Nephron (organoid): Measurements from ENCODE around the gene PLAC1.

Experiments
- H3K27ac Mint-ChIP-seq, 3 experiments: 2 replicates each; pipeline ENCODE4 v1.8.0; 2020; ENCODE audit warnings: mixed read lengths in 3 of 3, mild to moderate bottlenecking in 2 of 3, moderate library complexity in 1 of 3
- H3K27me3 Mint-ChIP-seq: 2 replicates; pipeline ENCODE4 v1.8.0; 2021; ENCODE audit warnings: low read depth, mild to moderate bottlenecking, moderate library complexity, mixed read lengths
- H3K36me3 Mint-ChIP-seq: 2 replicates; pipeline ENCODE4 v1.8.0; 2020; ENCODE audit warnings: low read depth, mixed read lengths
- H3K4me1 Mint-ChIP-seq: 2 replicates; pipeline ENCODE4 v1.8.0; 2020; ENCODE audit warnings: mixed read lengths
- H3K4me3 Mint-ChIP-seq, 3 experiments: 2 replicates each; pipeline ENCODE4 v1.8.0; 2020; ENCODE audit warnings: mild to moderate bottlenecking in 3 of 3, mixed read lengths in 3 of 3, moderate library complexity in 2 of 3
- H3K9me3 Mint-ChIP-seq: 2 replicates; pipeline ENCODE4 v1.8.0; 2020; ENCODE audit warnings: mixed read lengths
- TF ChIP-seq, protein P1 (sequence below), 3 experiments: fragments of 200-600 bp; sonication (generic); IDR thresholded peaks; one replicate each; pipeline ENCODE4 v1.5.0; 2021; ENCODE audit warnings: antibody characterized with exemption in 3 of 3; ENCODE audit not compliant: unreplicated experiment in 3 of 3

Gene PLAC1

DNA sequence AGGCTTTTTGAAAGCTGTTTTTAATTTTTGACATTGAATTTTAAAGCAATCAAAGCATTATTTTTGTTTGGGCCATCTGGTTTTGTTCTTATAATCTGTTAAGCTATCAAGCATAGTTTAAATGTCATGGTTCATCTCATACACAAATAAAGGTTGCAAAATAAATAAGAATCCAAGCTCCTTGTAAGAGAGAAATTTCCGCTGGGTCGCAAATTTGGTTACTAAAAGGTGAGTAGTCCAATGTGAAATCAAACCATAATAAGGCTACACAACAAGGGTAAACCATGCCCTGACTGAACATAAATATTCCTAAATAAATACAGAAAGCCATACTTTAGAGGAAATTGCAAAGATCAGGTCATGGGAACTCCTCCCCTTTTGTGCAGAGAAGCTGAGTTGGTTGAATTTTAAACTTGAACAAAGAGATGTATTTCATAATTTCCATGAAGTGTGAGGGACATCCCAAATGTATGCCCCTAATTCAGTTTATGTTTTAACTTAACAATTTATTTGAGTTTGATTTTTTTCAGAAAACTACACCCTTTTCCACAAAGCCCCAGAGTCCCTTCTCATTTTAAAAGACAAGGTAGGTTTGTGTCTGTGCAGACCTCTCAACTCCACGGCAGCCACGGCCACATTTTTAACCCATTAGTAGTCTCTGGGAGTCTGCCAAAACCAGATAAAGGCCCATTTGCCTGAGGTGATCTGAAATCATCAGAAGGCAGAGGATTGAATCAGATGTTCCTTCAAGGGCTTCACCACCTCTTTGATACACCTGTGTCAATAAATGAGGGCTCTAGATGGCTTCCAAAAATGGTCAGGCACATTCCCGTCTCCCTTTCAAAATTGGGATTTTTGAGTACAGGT lies 85.2 kb downstream of the PLAC1 start:
- no peaks in the 10 kb centered on the region for H3K27me3 Mint-ChIP-seq
- no peaks in the 10 kb centered on the region for H3K9me3 Mint-ChIP-seq
- H3K4me3 Mint-ChIP-seq = peak overlapping the region; percentile 10 to 54 (median 26)
- H3K27ac Mint-ChIP-seq = peak overlapping the region; percentile 94 to 99 (median 96)
- TF ChIP-seq, protein P1, sequence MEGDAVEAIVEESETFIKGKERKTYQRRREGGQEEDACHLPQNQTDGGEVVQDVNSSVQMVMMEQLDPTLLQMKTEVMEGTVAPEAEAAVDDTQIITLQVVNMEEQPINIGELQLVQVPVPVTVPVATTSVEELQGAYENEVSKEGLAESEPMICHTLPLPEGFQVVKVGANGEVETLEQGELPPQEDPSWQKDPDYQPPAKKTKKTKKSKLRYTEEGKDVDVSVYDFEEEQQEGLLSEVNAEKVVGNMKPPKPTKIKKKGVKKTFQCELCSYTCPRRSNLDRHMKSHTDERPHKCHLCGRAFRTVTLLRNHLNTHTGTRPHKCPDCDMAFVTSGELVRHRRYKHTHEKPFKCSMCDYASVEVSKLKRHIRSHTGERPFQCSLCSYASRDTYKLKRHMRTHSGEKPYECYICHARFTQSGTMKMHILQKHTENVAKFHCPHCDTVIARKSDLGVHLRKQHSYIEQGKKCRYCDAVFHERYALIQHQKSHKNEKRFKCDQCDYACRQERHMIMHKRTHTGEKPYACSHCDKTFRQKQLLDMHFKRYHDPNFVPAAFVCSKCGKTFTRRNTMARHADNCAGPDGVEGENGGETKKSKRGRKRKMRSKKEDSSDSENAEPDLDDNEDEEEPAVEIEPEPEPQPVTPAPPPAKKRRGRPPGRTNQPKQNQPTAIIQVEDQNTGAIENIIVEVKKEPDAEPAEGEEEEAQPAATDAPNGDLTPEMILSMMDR (IDR thresholded peaks at IDR 0.05; ENCODE audit: unreplicated experiment in 3 of 3) = no peak
- H3K4me1 Mint-ChIP-seq = peaks cover 57% of the 10 kb centered on the region
- H3K36me3 Mint-ChIP-seq = no peaks in the 10 kb centered on the region

DNA sequence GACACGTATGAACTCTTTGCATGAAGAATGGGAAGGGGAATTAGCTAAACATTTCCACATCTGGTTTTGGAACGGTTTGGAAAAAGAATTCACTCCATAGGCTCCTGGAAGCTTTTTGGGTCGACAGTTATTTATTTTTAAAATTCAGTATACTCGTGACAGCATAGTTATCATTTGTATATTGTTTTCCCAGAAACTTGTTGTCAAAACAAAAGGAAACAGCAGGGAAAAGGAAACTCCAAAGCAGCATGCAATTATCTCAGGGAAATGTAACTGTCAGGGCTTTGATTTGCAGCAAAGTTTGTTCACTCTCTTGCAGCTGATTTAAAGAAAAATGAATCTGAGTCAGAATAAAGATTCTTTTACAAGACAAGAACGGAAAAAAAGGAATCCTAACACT lies 86.5 kb downstream of the PLAC1 start:
- H3K27me3 Mint-ChIP-seq = no peaks in the 10 kb centered on the region
- H3K27ac Mint-ChIP-seq = peak overlapping the region; percentile 96 to 99 (median 99)
- peak overlapping the region; percentile 37 to 64 (median 64) for H3K4me3 Mint-ChIP-seq
- H3K9me3 Mint-ChIP-seq = no peaks in the 10 kb centered on the region
- H3K36me3 Mint-ChIP-seq = no peaks in the 10 kb centered on the region
- H3K4me1 Mint-ChIP-seq = peaks cover 54% of the 10 kb centered on the region
- TF ChIP-seq, protein P1 (IDR thresholded peaks at IDR 0.05; ENCODE audit: unreplicated experiment in 3 of 3) = no peak

DNA sequence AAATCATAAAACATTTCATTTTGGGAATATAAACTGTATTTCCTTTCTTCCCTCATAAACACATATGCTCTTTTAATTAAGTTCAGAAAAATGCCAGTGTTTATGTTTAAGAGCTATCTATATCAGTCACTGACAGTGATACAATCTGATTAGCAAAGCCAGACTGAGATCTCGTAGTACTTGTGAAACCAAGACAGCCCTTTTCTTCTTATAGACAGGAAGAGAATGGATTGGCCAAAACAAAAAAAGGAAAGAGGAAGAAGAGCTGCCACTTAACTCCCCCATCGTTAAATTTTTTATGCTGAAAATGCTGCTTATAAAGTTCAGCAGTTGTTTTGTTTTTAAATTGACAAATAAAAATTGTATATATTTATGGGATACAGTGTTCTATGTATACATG lies 87.4 kb downstream of the PLAC1 start:
- H3K27ac Mint-ChIP-seq = peak overlapping the region; percentile 96 to 99 (median 99)
- TF ChIP-seq, protein P1 (IDR thresholded peaks at IDR 0.05; ENCODE audit: unreplicated experiment in 3 of 3) = no peak
- H3K9me3 Mint-ChIP-seq = no peaks in the 10 kb centered on the region
- no peaks in the 10 kb centered on the region for H3K36me3 Mint-ChIP-seq
- H3K4me3 Mint-ChIP-seq = peak overlapping the region in 1 of 3 experiments; percentile 41
- no peaks in the 10 kb centered on the region for H3K27me3 Mint-ChIP-seq
- H3K4me1 Mint-ChIP-seq = peaks cover 53% of the 10 kb centered on the region

DNA sequence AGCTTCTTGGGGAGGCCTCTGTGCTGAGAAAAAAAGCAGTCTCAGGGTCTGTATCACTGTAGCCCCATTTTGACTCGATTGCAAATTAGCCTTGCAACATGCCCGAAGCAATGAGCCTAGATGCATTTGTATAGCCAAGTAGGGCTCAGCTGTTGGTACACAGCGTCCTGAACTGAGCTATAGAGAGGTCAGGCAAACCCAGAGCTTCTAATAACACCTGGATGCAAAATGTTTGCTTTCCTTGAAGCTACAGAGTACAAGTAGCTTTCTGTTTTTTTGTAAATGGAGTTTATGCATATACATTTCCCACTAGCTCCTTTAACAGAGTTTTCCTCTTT lies 87.8 kb downstream of the PLAC1 start:
- H3K4me3 Mint-ChIP-seq = peak overlapping the region in 1 of 3 experiments; percentile 34
- H3K36me3 Mint-ChIP-seq = peaks cover under 1% of the 10 kb centered on the region
- TF ChIP-seq, protein P1 (IDR thresholded peaks at IDR 0.05; ENCODE audit: unreplicated experiment in 3 of 3) = no peak
- H3K9me3 Mint-ChIP-seq = peaks cover 1% of the 10 kb centered on the region
- peak overlapping the region; percentile 96 to 99 (median 99) for H3K27ac Mint-ChIP-seq
- peaks cover 53% of the 10 kb centered on the region for H3K4me1 Mint-ChIP-seq
- H3K27me3 Mint-ChIP-seq = no peaks in the 10 kb centered on the region

DNA sequence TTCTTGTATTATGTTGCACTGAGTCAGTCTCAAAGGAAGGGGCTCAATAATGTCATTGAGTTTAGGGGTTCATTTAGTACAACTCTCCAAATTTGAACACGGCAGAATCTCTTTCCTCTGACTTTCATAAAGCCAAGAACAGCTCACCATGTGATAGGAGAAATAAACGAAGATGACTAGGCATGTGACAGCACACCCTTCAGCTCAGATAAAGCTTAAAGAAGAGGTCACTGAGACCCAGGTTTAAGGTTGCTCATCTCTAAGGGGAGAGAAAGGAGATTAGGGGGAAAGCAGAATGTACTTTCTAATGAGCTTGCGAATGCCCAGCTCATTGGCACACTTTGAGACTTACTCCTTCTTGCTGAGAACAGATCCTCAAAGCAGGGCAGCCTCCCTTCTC lies 89.0 kb downstream of the PLAC1 start:
- Mint-ChIP-seq H3K36me3 (peaks cover 5% of the 10 kb centered on the region), H3K9me3 (peaks cover 3% of the 10 kb centered on the region), H3K4me1 (peaks cover 53% of the 10 kb centered on the region), H3K4me3 (peak overlapping the region in 1 of 3 experiments; percentile 58), H3K27me3 (no peaks in the 10 kb centered on the region), H3K27ac (peak overlapping the region; percentile 88 to 99 (median 94))
- TF ChIP-seq, protein P1 (IDR thresholded peaks at IDR 0.05; ENCODE audit: unreplicated experiment in 3 of 3) = no peak
